Prostate gland (tissue), 2 donors: Measurements from ENCODE around the gene FASTKD1.

ENCODE experiments used
- POLR2A ChIP-seq: fragments of 450-650 bp; IDR thresholded peaks from one replicate; pipeline ENCODE4 v1.6.1; 2016; ENCODE audit warnings: antibody characterized with exemption, mild to moderate bottlenecking
- TF ChIP-seq, protein P1 (sequence below), 4 experiments: fragments of 200-600 bp in 2 of 4; fragments of 450-650 bp in 2 of 4; sonication (generic) in 2 of 4; IDR thresholded peaks; 1 replicate in 3 of 4; 2 replicates in 1 of 4; pipeline ENCODE4 v1.5.1; 2016 to 2019; ENCODE audit warnings: antibody characterized with exemption in 4 of 4, mild to moderate bottlenecking in 2 of 4, moderate library complexity in 2 of 4

DNA sequence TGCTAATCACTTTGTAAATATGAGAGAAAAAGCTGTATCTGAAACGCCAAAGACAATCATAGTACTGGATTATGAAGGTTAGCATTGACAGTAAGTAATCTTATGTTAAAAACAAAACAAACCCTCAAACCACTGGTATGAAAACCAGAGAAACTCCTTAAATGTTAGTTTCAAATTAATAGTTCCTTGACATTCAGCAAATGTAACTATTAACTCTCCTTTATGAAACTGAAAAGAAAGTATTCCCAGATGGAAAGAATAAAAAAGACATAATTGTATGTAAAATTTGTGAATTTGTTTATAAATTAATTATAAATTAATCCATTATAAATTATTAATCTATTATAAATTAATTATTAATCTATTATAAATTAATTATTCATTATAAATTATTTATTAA, 12.3 kb downstream of the FASTKD1 start:
- TF ChIP-seq, protein P1, sequence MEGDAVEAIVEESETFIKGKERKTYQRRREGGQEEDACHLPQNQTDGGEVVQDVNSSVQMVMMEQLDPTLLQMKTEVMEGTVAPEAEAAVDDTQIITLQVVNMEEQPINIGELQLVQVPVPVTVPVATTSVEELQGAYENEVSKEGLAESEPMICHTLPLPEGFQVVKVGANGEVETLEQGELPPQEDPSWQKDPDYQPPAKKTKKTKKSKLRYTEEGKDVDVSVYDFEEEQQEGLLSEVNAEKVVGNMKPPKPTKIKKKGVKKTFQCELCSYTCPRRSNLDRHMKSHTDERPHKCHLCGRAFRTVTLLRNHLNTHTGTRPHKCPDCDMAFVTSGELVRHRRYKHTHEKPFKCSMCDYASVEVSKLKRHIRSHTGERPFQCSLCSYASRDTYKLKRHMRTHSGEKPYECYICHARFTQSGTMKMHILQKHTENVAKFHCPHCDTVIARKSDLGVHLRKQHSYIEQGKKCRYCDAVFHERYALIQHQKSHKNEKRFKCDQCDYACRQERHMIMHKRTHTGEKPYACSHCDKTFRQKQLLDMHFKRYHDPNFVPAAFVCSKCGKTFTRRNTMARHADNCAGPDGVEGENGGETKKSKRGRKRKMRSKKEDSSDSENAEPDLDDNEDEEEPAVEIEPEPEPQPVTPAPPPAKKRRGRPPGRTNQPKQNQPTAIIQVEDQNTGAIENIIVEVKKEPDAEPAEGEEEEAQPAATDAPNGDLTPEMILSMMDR (IDR thresholded peaks at IDR 0.05): no peak
- no peak for TF ChIP-seq POLR2A
